ENCODE data around the gene NCBP2. TPM values are rescaled to one million over a fixed set of nuclear protein-coding genes. Genes with fewer than 3 reads are reported as not detected.

NCBP2 gene
- total and polyA plus RNA-seq, 2 donors (not counting 3 experiments of a cell fraction or from before 2014, with no cell fraction given), result 31.2 to 76.1 TPM

DNA sequence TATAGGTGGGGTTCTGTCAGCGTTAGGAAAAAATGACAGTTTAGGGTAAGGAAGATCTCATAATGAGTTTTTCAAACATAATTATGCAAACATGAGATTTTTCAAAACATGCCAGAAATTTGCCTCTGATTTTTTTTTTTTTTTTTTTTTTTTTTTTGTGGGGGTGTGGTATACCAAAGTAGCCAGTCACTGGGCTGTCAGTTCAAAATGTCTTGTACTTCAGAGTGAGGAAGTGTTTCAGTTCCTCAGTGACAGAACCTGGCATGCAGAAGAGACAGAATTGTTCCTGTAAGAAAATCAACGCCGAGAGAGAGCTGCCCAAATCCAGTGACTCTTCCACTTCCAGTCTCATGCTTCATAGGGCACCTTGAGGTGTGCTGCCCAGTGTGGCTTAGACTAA, 9.7 kb downstream of the NCBP2 start:
- Histone ChIP-seq H3K4me2 (ENCODE audit: insufficient read depth, low read length) (no peak overlapping the region), H2AFZ (ENCODE audit: low read depth, low read length) (no peak overlapping the region), H4K20me1 (replicated peaks; ENCODE audit: control insufficient read depth, extremely low read depth, insufficient read depth, low read length) (no peaks in the 10 kb centered on the region), H3K4me1 (ENCODE audit: control insufficient read depth, extremely low read depth, insufficient read depth, low read length) (peaks cover 2% of the 10 kb centered on the region), H3K4me3 (replicated peaks in 1 of 3; ENCODE audit: insufficient read depth in 1 of 3, low read depth in 1 of 3, low read length in 3 of 3) (no peak overlapping the region), H3K79me2 (ENCODE audit: control insufficient read depth, insufficient read depth, low read length) (peaks cover 2% of the 10 kb centered on the region), H3K9me1 (replicated peaks; ENCODE audit: control insufficient read depth, extremely low read depth, insufficient read depth, low read length) (no peaks in the 10 kb centered on the region), H3K27ac (ENCODE audit: insufficient read depth, low read depth, low read length) (no peak overlapping the region), H3K36me3 (ENCODE audit: control insufficient read depth in 2 of 2, extremely low read depth in 1 of 2, insufficient read depth in 2 of 2, low read length in 2 of 2) (peaks cover 19 to 25% of the 10 kb centered on the region in 2 experiments), H3K27me3 (ENCODE audit: control insufficient read depth in 2 of 2, insufficient read depth in 2 of 2, low read length in 2 of 2) (no peaks in the 10 kb centered on the region), H3K9me3 (replicated peaks; ENCODE audit: control insufficient read depth, insufficient read depth, low read length) (no peaks in the 10 kb centered on the region), H3K9ac (replicated peaks; ENCODE audit: extremely low read depth, insufficient read depth, low read length) (no peak overlapping the region)
- FAIRE-seq (no peak), DNase-seq (ENCODE audit: low read depth, low spot score) (no peak)
- TF ChIP-seq EZH2 (IDR thresholded peaks at IDR 0.05; ENCODE audit: borderline replicate concordance, low read depth, low read length, severe bottlenecking), result no peak
- TF ChIP-seq, protein P1, sequence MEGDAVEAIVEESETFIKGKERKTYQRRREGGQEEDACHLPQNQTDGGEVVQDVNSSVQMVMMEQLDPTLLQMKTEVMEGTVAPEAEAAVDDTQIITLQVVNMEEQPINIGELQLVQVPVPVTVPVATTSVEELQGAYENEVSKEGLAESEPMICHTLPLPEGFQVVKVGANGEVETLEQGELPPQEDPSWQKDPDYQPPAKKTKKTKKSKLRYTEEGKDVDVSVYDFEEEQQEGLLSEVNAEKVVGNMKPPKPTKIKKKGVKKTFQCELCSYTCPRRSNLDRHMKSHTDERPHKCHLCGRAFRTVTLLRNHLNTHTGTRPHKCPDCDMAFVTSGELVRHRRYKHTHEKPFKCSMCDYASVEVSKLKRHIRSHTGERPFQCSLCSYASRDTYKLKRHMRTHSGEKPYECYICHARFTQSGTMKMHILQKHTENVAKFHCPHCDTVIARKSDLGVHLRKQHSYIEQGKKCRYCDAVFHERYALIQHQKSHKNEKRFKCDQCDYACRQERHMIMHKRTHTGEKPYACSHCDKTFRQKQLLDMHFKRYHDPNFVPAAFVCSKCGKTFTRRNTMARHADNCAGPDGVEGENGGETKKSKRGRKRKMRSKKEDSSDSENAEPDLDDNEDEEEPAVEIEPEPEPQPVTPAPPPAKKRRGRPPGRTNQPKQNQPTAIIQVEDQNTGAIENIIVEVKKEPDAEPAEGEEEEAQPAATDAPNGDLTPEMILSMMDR (IDR thresholded peaks at IDR 0.05; ENCODE audit: extremely low read depth in 1 of 2, insufficient read depth in 1 of 2, low read depth in 1 of 2, low read length in 2 of 2), result no peak
- TF ChIP-seq, protein P2, sequence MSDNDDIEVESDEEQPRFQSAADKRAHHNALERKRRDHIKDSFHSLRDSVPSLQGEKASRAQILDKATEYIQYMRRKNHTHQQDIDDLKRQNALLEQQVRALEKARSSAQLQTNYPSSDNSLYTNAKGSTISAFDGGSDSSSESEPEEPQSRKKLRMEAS (IDR thresholded peaks at IDR 0.05; ENCODE audit: insufficient read depth, insufficient read length), result no peak
- no peak for TF ChIP-seq JUN (IDR thresholded peaks at IDR 0.05; ENCODE audit: borderline replicate concordance, insufficient read depth, insufficient read length, low read depth)
- TF ChIP-seq FOS (IDR thresholded peaks at IDR 0.05; ENCODE audit: borderline replicate concordance, insufficient read depth, low read length), result no peak
- no peak for TF ChIP-seq GATA2 (IDR thresholded peaks at IDR 0.05; ENCODE audit: insufficient read depth, insufficient read length, low read depth, low read length)
- no peak for TF ChIP-seq MYC (IDR thresholded peaks at IDR 0.05; ENCODE audit: low read depth, low read length)
- no peak for TF ChIP-seq POLR2A (IDR thresholded peaks at IDR 0.05; ENCODE audit: low read depth, low read length)
- dilution Hi-C loops (cut with MboI; ENCODE audit: extremely low pct_ligation_motif_present, low sequenced_read_pairs), result no loop called here
- intact Hi-C loops (cut with micrococcal nuclease), result no loop called here
- POLR2A ChIA-PET, result no interaction called here
- BruUV-seq (replicated peaks), result TSS peak; percentile 12
- CTCF ChIA-PET, result no interaction called here

Measured in endothelial cell of umbilical vein (primary cell).